GM19395 (cell line): ENCODE measurements around the gene AMPD2.
"Not testable (repeated sequence)": the region's sequence is repeated elsewhere in the genome, so short reads cannot be mapped to it uniquely, and the experiment has no call there.

ENCODE experiments used
- ATAC-seq: cut with Tn5 transposase; IDR thresholded peaks from one replicate; pipeline ENCODE4 v1.9.1; 2021; ENCODE audit warnings: mild to moderate bottlenecking, moderate library complexity; ENCODE audit not compliant: unreplicated experiment

The AMPD2 gene

DNA sequence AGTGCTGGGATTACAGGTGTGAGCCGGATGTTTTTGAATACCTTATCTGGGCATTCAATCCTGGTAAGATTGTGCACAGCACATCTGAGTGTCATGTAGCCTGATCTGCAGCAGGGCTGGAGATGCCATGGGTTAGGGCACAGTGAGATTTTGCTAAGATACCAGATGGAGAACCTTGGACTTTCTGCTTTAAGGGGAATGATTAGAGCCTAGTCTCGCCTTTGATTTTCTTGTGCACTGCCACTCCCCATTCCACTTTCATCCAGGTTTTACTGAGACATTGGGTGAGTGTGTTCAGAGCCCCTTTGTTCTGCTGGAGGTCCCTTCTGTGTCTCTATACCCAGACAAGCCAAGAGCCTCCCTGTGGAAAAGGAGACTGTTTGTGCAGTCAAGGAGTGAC lies 54.2 kb downstream of the AMPD2 start:
- not testable (repeated sequence) for ATAC-seq

DNA sequence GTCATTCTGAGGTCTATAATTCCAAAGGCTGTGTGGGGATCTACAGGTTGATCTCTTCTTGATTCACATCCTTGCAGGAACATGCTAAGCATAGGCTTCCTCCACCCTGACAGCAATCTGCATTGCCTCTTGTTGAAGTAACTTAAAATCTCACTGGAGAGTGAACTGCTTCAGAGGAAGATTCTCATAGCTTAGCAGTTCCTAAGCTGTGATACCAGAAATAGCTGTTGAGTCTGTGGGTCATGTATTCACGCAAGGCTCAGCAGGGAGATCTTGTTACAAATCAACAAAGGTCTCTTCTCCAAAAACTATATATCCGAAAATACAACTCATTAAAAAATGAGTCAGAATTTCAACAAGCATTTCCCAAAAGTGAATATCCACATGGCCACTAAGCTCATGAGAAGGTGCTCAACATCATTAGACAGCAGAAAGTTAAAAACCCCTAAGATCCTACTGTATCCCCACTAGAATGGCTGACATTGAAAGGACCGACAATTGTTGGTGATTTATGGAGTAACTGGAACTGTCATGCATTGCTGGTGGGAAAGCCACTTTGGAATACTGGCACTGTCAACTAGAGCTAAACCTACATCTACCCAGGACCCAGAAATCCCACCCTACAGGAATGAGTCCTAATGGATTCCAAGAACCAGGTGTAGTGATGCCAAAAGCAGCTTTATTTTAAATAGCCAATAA lies 57.2 kb downstream of the AMPD2 start:
- ATAC-seq: not testable (repeated sequence)

GRCh38 chr1:109677459-109677858 lies 57.8 kb downstream of the AMPD2 start:
- no peak for ATAC-seq

DNA sequence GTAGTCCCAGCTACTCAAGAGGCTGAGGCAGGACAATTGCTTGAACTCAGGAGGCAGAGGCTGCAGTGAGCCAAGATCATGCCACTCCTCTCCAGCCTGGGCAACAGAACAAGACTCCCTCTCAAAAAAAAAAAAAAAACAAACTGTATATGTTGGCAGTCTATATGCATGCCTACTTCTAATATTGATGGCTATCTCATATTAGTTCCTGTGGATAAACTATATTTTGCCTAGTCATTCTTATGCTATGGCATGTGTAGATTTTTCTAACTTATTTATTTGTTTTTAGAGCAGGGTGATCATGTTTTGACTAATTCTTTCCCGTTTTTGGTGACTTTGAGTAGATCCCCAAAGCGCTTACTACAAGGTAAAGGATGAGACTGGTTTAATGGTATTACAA lies 59.0 kb downstream of the AMPD2 start:
- ATAC-seq: not testable (repeated sequence)
